Umbilical cord (tissue), 2 donors: Measurements from ENCODE around the gene PACSIN2. TPM values are rescaled to one million over a fixed set of nuclear protein-coding genes. Genes with fewer than 3 reads are reported as not detected.
A peak's percentile ranks its signal among the peaks of the same experiment; 100 is the strongest.

ENCODE experiments used
- DNase-seq: peaks from one replicate; pipeline ENCODE4 v3.0.0-alpha.2; 2015; ENCODE audit warnings: low spot score
- total RNA-seq: library from RNA; depleted of rRNA; stranded (reverse); fragments of >200 nt; gene quantifications from one replicate; pipeline ENCODE4 v1.2.3, GENCODE V29; 2014; ENCODE audit warnings: low replicate concordance; ENCODE audit not compliant: insufficient read depth

PACSIN2 gene
- total RNA-seq, 1 donor from 2014 or later, result 77.8 TPM

DNA sequence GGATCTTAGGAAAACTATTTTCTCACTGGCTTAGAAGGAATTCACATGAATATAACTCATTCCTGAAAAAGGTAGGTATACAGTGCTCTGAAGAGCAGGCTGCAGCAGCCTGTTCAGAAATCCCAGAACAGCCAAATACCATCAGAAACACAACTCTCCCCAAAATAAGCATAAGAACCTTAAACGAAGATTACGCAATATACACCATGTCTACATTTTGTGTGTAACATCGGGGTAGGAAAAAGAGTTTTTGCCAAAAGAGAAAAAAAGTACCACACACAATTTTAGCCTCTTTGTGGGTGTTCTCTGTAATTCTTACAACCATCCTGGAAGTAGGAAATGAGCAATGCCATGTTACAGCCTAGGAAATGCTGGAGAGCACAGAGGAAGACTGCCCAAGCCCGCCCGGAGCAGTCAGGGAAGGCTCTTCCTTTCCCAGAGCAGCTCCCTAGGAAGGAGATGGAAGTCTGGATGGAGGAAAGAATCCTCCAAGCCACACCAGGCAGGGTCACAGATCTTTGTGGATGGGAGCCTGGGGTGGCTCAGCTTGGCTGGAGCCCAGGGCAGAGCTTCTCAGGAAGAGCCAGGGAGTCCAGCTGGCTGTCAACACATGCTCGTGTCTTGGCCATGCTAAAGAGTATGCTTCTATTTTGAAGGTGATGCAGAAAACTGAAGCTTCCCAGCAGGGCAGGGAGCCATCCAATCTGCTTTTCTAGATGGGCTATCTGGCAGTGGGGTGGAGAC is 108.2 kb downstream of the PACSIN2 start:
- peak; percentile 90 for DNase-seq

DNA sequence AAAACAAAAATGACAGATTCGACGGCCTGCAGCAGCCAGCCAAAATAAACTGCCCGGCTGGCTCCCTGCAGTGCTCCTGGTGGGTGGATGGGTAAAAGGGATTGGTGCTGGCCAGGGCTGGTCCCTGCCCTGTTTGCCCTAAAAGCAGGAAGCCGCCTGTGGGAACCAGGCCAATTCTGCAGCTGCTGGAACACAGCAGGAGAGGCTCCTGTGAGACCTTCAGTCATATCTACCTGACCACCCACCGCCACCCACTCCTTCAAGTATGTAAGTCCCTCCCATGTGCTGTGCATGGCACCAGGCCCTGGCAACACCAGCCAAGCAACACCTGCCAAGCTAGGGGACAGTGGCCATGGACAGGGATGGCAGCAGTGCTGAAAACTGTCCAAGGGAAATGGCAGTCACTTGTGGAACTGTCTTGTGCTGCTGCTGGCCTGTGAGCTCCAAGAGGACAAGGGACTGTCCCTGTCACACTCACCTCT is 109.2 kb downstream of the PACSIN2 start:
- no peak for DNase-seq

DNA sequence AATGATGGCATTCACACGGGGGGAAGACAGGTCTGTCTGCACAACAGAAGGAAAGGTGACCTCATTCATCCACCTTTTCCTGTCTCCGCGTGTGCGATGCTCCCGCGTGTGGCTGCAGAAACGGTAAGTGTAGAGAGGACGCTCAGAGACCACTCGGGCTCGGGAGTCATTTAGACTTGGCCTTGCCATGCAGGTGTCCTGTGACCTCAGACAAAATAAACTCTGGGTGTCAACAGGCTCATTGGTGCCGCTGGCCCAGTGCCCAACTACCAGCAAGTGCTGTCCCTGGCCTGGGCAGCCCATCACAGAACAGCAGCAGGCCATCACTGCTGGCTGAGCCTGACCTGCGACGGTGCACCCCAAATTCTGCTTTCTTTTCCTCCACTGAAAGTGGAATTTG is 109.7 kb downstream of the PACSIN2 start:
- no peak for DNase-seq

- DNase-seq, result no peak
Measured at GRCh38 chr22:42904050-42904449, 110.9 kb downstream of the PACSIN2 start.

DNA sequence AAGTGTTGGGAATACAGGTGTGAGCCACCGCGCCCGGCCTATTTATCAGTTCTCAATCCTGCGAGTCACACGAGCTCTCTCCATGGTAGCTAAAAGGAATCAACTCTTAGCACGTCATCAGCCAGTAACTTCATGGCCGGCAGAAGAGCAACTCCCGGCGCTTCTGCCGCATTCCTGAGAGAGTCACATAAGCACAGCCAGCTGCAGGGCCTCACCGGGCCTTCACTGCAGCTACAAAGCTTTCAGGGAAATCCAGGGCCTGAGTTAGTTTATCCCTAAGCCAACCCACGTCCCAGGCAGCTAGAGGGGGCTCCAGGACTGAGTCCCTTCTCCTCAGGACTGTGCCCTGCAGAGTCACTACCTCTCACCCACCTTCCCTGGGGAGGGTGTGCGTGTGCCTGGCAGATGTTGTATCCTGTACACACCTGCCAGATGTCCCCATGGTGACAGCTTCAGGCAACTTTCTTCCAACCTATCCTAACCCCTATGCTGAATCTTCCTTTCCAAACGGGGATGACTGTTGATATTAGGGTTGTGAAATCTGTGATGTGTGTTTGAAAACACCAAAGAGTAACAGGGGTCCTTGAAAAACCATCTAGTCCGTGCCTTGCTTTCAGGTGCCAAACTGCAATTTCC is 112.0 kb downstream of the PACSIN2 start:
- DNase-seq, result peak; percentile 96

- DNase-seq, result no peak
Measured at GRCh38 chr22:42901790-42902508, 113.0 kb downstream of the PACSIN2 start.

DNA sequence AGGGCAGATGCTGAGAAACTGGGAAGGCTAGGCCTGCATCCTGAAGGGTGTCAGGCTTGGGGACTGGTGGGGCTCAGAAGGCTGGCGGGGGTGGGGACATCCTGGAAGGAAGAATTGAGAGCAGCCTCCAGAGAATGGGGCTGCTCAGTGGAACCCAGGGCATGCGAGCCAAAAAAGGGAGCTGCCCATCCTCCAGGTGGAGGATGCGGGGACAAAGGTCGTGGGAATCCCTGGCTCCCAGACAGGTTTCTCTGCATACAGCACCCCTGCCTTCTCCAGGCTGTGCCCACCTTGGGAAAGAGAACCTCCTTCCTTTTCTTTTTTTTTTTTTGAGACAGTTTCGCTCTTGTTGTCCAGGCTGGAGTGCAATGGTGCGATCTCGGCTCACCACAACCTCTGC is 117.0 kb downstream of the PACSIN2 start:
- no peak for DNase-seq

- no peak for DNase-seq
Measured at GRCh38 chr22:42895541-42895981, 119.4 kb downstream of the PACSIN2 start.

DNA sequence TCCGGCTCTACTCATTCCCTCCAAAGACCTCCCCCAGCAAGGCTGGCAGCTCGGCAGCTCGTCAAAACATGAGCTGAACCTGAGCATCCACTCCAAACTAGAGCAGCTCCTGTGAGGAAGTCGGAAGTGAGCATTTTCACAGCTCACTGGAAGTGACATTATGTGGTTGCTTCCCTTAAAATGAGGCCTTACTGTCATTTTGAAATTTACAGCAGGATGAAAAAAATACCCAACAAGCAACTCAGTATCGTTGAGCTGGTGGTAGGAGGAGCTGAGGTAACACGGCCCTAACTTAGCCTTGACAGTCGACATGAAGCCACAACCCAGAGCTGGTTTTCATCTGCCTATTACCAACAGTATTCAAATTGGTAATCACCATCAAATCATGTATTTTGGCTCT is 119.9 kb downstream of the PACSIN2 start:
- DNase-seq, result peak; percentile 63

- DNase-seq, result no peak
Measured at GRCh38 chr22:42893371-42894150, 121.4 kb downstream of the PACSIN2 start.

DNA sequence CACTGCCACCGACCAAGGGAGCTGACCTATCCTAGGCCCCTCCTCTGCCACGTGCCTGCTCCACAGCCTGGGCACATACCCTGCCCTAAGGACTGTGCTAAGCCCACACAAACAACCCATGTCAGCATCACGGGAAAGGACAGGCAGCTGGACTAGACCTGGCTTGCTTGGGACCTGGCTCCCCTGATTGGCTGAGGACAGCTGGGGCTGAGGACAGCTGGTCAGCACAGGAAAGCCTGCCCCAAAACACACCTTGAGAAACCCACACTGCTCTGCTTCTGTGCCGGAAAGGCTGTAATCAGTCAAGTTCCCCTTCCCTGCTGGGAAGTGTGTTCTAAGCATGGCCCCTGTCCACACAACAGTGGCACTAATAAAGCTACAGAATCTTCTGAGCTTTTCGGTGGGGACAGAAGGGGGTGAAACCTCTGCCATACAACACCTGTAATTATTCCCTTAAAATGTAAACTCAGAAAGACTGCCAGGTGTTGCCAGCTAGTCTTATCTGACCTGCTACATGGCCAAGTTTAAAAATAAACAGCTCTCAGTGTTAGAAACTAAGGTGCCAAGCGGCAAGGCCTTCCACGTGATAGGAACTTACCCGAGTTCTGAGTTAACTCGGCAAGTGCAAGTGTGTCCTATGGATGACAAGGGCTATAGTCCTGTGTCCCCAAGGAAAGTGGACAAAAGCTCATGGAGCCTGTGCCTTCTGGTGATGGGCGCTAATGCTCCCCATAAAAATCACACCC is 122.2 kb downstream of the PACSIN2 start:
- DNase-seq, result no peak

DNA sequence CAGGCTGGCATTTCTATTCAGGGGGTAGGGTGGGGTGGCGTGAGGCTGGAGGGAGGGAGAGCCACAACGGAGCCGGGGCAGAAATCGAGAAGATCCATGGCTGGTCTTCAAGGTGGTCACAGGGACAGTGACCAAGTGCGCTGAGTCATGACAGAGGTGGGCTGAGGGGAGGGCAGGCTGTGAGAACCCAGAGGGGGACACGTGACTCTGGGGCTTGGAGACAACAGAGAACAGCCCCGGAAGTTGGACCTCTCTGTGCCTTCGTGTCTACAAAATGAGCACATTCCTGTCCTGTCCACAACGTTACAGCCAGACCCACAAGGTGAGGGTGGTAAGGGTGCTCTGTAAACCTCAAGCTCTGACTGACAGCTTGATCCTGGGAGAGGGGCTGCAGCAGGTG is 122.8 kb downstream of the PACSIN2 start:
- no peak for DNase-seq

DNA sequence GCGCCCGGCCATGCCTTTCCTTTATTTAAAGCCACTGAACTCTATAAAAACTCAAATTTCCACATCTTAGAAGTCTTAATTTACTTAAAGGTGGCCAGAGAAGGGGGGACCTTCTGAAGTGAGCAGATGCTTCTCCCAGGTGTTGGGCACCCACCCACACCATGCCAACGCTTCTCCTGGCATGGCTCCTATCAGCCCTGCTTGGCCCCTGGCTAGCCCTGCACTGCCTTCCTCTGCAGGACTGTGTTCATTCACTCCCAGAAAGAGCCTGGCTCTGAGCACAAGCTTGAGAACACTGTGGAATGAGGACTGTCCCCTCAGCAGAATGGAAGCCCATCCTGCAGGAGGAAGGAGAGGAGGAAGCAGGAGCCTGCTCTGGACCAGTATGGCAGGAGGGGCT is 123.3 kb downstream of the PACSIN2 start:
- DNase-seq, result no peak

- no peak for DNase-seq
Measured at GRCh38 chr22:42891008-42891407, 123.9 kb downstream of the PACSIN2 start.

GRCh38 chr22:42889304-42889703 is 125.6 kb downstream of the PACSIN2 start:
- DNase-seq, result peak; percentile 59

- no peak for DNase-seq
Measured at GRCh38 chr22:42887523-42888507, 127.1 kb downstream of the PACSIN2 start.

DNA sequence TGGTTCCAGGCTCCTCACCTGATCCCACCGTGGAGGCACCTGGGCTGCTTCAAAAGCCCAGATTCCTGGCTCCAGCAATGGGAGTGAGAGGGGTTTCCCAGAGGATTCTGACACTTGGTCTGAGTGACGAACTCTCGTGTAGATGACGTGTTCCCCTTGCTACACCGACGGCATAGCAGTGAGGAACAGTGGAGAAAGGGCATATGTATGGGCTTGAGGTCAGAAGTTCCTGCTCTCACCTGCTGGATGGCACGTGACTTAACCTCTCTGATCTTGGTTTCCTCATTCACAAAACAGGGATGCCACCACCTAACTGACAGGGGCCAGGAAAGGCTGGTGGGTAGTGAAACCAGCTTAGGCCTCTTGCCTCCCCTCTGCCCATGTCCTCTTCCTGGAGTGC is 127.8 kb downstream of the PACSIN2 start:
- no peak for DNase-seq

- DNase-seq, result no peak
Measured at GRCh38 chr22:42885446-42885845, 129.5 kb downstream of the PACSIN2 start.

GRCh38 chr22:42884616-42885375 is 130.2 kb downstream of the PACSIN2 start:
- DNase-seq, result no peak
